Liver (tissue), 3 donors: ENCODE results near the gene MAEL.

ENCODE experiments used
- ATF3 ChIP-seq: IDR thresholded peaks from 2 replicates; pipeline ENCODE4 v1.6.1; 2016; ENCODE audit warnings: antibody characterized with exemption
- CTCF ChIP-seq: fragments of 150-350 bp; IDR thresholded peaks from 2 replicates; pipeline ENCODE4 v1.5.1; 2017; ENCODE audit warnings: improper control_type of control experiment, low read depth, low read length; ENCODE audit not compliant: missing input control
- GABPA ChIP-seq, 2 donors: IDR thresholded peaks in 1 of 2; conservative IDR thresholded peaks in 1 of 2; 2 replicates each; pipeline ENCODE4 v1.6.1; 2016; ENCODE audit warnings: antibody characterized with exemption in 2 of 2, mild to moderate bottlenecking in 1 of 2, moderate library complexity in 1 of 2
- JUND ChIP-seq, 2 donors: IDR thresholded peaks; 2 replicates each; pipeline ENCODE4 v1.6.1; 2016; ENCODE audit warnings: antibody characterized with exemption in 2 of 2
- RAD21 ChIP-seq, 2 donors: IDR thresholded peaks; 2 replicates each; pipeline ENCODE4 v1.6.1; 2016; ENCODE audit warnings: antibody characterized with exemption in 2 of 2, mild to moderate bottlenecking in 2 of 2
- REST ChIP-seq: IDR thresholded peaks from 2 replicates; pipeline ENCODE4 v1.6.1; 2016; ENCODE audit warnings: antibody characterized with exemption, mild to moderate bottlenecking
- SP1 ChIP-seq: IDR thresholded peaks from 2 replicates; pipeline ENCODE4 v1.6.1; 2018; ENCODE audit warnings: antibody characterized with exemption, mild to moderate bottlenecking
- TAF1 ChIP-seq: conservative IDR thresholded peaks from 2 replicates; pipeline ENCODE4 v1.6.1; 2016; ENCODE audit warnings: antibody characterized with exemption, mild to moderate bottlenecking
- ZBTB33 ChIP-seq: IDR thresholded peaks from 2 replicates; pipeline ENCODE4 v1.6.1; 2016; ENCODE audit warnings: antibody characterized with exemption
- donor health status: healthy.
- donor health status: healthy.

- no peak for TF ChIP-seq REST
- no peak for TF ChIP-seq CTCF
- no peak for TF ChIP-seq TAF1
- TF ChIP-seq GABPA (IDR thresholded peaks at IDR 0.05 in 1 of 2, conservative IDR thresholded peaks at IDR 0.05 in 1 of 2): no peak
- no peak for TF ChIP-seq SP1
- no peak for TF ChIP-seq JUND (IDR thresholded peaks at IDR 0.05)
- no peak for TF ChIP-seq ATF3
- no peak for TF ChIP-seq RAD21 (IDR thresholded peaks at IDR 0.05)
- no peak for TF ChIP-seq ZBTB33
Measured at GRCh38 chr1:166956057-166956850, 32.8 kb upstream of the MAEL start.
